Activated T-cell treated with anti-CD3 and anti-CD28 coated beads, Interleukin-2, amount 50 U/mL, for 24 hours (primary cell): Measurements from ENCODE around the gene STAG1.

Experiments used
- DNase-seq: peaks from one replicate; pipeline ENCODE4 v3.0.0-alpha.2; 2020
- H3K27ac Mint-ChIP-seq: 2 replicates; pipeline ENCODE4 v1.8.0; 2020; ENCODE audit warnings: mild to moderate bottlenecking, mixed read lengths
- H3K27me3 Mint-ChIP-seq: 2 replicates; pipeline ENCODE4 v1.8.0; 2020; ENCODE audit warnings: mixed read lengths
- H3K36me3 Mint-ChIP-seq: 2 replicates; pipeline ENCODE4 v1.8.0; 2020; ENCODE audit warnings: low read depth, mixed read lengths
- H3K4me1 Mint-ChIP-seq: 2 replicates; pipeline ENCODE4 v1.8.0; 2020; ENCODE audit warnings: low read depth, mixed read lengths
- H3K4me3 Mint-ChIP-seq: 2 replicates; pipeline ENCODE4 v1.8.0; 2020; ENCODE audit warnings: mild to moderate bottlenecking, moderate library complexity, mixed read lengths
- H3K9me3 Mint-ChIP-seq: 2 replicates; pipeline ENCODE4 v1.8.0; 2020; ENCODE audit warnings: mixed read lengths

STAG1 gene

GRCh38 chr3:136305879-136306278 lies 446.3 kb downstream of the STAG1 start:
- H3K36me3 Mint-ChIP-seq = peaks cover 64% of the 10 kb centered on the region
- H3K27me3 Mint-ChIP-seq = no peaks in the 10 kb centered on the region
- DNase-seq = no peak
- no peak overlapping the region for H3K27ac Mint-ChIP-seq
- no peak overlapping the region for H3K4me3 Mint-ChIP-seq
- H3K4me1 Mint-ChIP-seq = no peaks in the 10 kb centered on the region
- peaks cover 2% of the 10 kb centered on the region for H3K9me3 Mint-ChIP-seq

GRCh38 chr3:136300444-136300843 lies 451.7 kb downstream of the STAG1 start:
- Mint-ChIP-seq H3K36me3 (peaks cover 74% of the 10 kb centered on the region), H3K27me3 (no peaks in the 10 kb centered on the region), H3K9me3 (no peaks in the 10 kb centered on the region), H3K4me1 (no peaks in the 10 kb centered on the region), H3K27ac (no peak overlapping the region), H3K4me3 (no peak overlapping the region)
- DNase-seq = no peak

- Mint-ChIP-seq H3K4me3 (no peak overlapping the region), H3K27me3 (no peaks in the 10 kb centered on the region), H3K27ac (peak overlapping the region; percentile 22), H3K36me3 (peaks cover 76% of the 10 kb centered on the region), H3K4me1 (no peaks in the 10 kb centered on the region), H3K9me3 (no peaks in the 10 kb centered on the region)
- no peak for DNase-seq
These were observed 454.4 kb downstream of the STAG1 start for GRCh38 chr3:136297826-136298225.

GRCh38 chr3:136296960-136297359 lies 455.2 kb downstream of the STAG1 start:
- DNase-seq = no peak
- Mint-ChIP-seq H3K9me3 (no peaks in the 10 kb centered on the region), H3K4me3 (no peak overlapping the region), H3K27me3 (no peaks in the 10 kb centered on the region), H3K27ac (no peak overlapping the region), H3K36me3 (peaks cover 77% of the 10 kb centered on the region), H3K4me1 (no peaks in the 10 kb centered on the region)

- Mint-ChIP-seq H3K36me3 (peaks cover 81% of the 10 kb centered on the region), H3K27me3 (no peaks in the 10 kb centered on the region), H3K4me1 (no peaks in the 10 kb centered on the region), H3K4me3 (no peak overlapping the region), H3K9me3 (no peaks in the 10 kb centered on the region), H3K27ac (no peak overlapping the region)
- DNase-seq = no peak
These were observed 458.0 kb downstream of the STAG1 start for GRCh38 chr3:136294176-136294575.

- no peak overlapping the region for H3K27ac Mint-ChIP-seq
- peaks cover 76% of the 10 kb centered on the region for H3K36me3 Mint-ChIP-seq
- no peaks in the 10 kb centered on the region for H3K27me3 Mint-ChIP-seq
- H3K9me3 Mint-ChIP-seq = no peaks in the 10 kb centered on the region
- H3K4me3 Mint-ChIP-seq = no peak overlapping the region
- no peaks in the 10 kb centered on the region for H3K4me1 Mint-ChIP-seq
- DNase-seq = no peak
These were observed 458.9 kb downstream of the STAG1 start for GRCh38 chr3:136293279-136293678.

- Mint-ChIP-seq H3K4me1 (no peaks in the 10 kb centered on the region), H3K27ac (no peak overlapping the region), H3K27me3 (no peaks in the 10 kb centered on the region), H3K4me3 (no peak overlapping the region), H3K9me3 (no peaks in the 10 kb centered on the region), H3K36me3 (peaks cover 74% of the 10 kb centered on the region)
- DNase-seq = no peak
These were observed 459.7 kb downstream of the STAG1 start for GRCh38 chr3:136292500-136292899.

- Mint-ChIP-seq H3K36me3 (peaks cover 76% of the 10 kb centered on the region), H3K4me1 (no peaks in the 10 kb centered on the region), H3K27ac (no peak overlapping the region), H3K27me3 (no peaks in the 10 kb centered on the region), H3K9me3 (no peaks in the 10 kb centered on the region), H3K4me3 (no peak overlapping the region)
- DNase-seq = no peak
These were observed 460.9 kb downstream of the STAG1 start for GRCh38 chr3:136291302-136291701.
